ENCODE results near the gene TSPEAR. TPM values are rescaled to one million over a fixed set of nuclear protein-coding genes. Genes with fewer than 3 reads are reported as not detected.

Gene TSPEAR
- total and polyA plus RNA-seq, 2 of the 13 experiments (the other 11 are each of a cell fraction or from before 2014, with no cell fraction given): 0.07 to 0.32 TPM

DNA sequence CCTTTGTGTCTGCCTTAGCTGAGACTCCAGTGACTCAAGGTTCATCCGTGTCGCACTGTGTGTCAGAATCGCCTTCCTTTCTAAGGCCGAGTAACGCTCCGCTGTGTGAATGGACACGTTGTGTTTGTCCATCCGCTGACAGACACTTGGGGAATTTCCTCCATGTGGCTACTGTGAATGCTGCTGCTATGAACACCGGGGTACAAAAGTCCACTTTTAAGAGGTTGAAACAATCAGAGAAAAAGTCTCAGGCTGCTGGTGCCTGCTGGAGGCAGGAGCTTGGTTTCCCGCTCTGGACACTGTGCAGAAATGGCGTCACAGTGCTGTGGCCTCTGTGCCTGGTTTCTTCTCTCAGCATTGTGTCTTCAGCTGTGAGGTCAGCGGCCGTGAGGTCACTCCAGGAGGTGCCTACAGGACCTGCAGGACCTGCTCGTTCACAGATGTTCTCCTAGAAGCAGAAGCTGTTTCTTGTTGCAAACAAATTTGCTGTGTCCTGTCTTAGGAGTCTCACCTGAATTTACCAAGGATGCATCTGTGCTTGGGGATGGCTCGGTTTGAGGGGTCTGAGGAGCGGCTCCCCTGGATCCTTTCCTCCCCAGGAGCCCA, 205.6 kb downstream of the TSPEAR start (continued):
- TF ChIP-seq, protein P1, sequence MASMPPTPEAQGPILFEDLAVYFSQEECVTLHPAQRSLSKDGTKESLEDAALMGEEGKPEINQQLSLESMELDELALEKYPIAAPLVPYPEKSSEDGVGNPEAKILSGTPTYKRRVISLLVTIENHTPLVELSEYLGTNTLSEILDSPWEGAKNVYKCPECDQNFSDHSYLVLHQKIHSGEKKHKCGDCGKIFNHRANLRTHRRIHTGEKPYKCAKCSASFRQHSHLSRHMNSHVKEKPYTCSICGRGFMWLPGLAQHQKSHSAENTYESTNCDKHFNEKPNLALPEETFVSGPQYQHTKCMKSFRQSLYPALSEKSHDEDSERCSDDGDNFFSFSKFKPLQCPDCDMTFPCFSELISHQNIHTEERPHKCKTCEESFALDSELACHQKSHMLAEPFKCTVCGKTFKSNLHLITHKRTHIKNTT (CRISPR knock-in tag; IDR thresholded peaks at IDR 0.05): no peak
- TF ChIP-seq MXI1 (IDR thresholded peaks at IDR 0.05; ENCODE audit: borderline replicate concordance, low read depth, low read length) (peak; percentile 93; the same call in 2 of the 3 replicates), ZNF431 (CRISPR knock-in tag; IDR thresholded peaks at IDR 0.05; ENCODE audit: borderline replicate concordance, low read depth) (0 out of 2 replicates have a peak, but pooled peaks have one; percentile 20), TCF12 (IDR thresholded peaks at IDR 0.05) (no peak), TCF12 (CRISPR knock-in tag; IDR thresholded peaks at IDR 0.05) (no peak), FOSL1 (CRISPR knock-in tag; IDR thresholded peaks at IDR 0.05; ENCODE audit: borderline replicate concordance) (no peak), ZBTB14 (CRISPR knock-in tag; IDR thresholded peaks at IDR 0.05) (peak; percentile 26; the same call in 1 of the 2 replicates), CCDC6 (CRISPR knock-in tag; IDR thresholded peaks at IDR 0.05) (peak; percentile 75; the same call in 1 of the 2 replicates), CBFB (CRISPR knock-in tag; IDR thresholded peaks at IDR 0.05) (peak; percentile 20; the same call in 1 of the 2 replicates), HDAC2 (CRISPR knock-in tag; IDR thresholded peaks at IDR 0.05) (peak; percentile 65), ZNF614 (CRISPR knock-in tag; IDR thresholded peaks at IDR 0.05; ENCODE audit: borderline replicate concordance) (peak; percentile 67; the same call in 1 of the 2 replicates), ZMYM2 (CRISPR knock-in tag; IDR thresholded peaks at IDR 0.05) (peak; percentile 63; the same call in 1 of the 2 replicates), JUND (CRISPR knock-in tag; IDR thresholded peaks at IDR 0.05) (0 out of 2 replicates have a peak, but pooled peaks have one; percentile 14), JARID2 (CRISPR knock-in tag; IDR thresholded peaks at IDR 0.05; ENCODE audit: insufficient replicate concordance) (no peak), SALL1 (CRISPR knock-in tag; IDR thresholded peaks at IDR 0.05) (peak; percentile 67; the same call in 1 of the 2 replicates), ZNF12 (CRISPR knock-in tag; IDR thresholded peaks at IDR 0.05) (peak; percentile 77), ZSCAN25 (CRISPR knock-in tag; IDR thresholded peaks at IDR 0.05) (no peak), ONECUT2 (CRISPR knock-in tag; IDR thresholded peaks at IDR 0.05) (no peak), ZBTB2 (CRISPR knock-in tag; IDR thresholded peaks at IDR 0.05; ENCODE audit: low read depth) (peak; percentile 52; the same call in 1 of the 2 replicates)
- TF ChIP-seq, protein P2, sequence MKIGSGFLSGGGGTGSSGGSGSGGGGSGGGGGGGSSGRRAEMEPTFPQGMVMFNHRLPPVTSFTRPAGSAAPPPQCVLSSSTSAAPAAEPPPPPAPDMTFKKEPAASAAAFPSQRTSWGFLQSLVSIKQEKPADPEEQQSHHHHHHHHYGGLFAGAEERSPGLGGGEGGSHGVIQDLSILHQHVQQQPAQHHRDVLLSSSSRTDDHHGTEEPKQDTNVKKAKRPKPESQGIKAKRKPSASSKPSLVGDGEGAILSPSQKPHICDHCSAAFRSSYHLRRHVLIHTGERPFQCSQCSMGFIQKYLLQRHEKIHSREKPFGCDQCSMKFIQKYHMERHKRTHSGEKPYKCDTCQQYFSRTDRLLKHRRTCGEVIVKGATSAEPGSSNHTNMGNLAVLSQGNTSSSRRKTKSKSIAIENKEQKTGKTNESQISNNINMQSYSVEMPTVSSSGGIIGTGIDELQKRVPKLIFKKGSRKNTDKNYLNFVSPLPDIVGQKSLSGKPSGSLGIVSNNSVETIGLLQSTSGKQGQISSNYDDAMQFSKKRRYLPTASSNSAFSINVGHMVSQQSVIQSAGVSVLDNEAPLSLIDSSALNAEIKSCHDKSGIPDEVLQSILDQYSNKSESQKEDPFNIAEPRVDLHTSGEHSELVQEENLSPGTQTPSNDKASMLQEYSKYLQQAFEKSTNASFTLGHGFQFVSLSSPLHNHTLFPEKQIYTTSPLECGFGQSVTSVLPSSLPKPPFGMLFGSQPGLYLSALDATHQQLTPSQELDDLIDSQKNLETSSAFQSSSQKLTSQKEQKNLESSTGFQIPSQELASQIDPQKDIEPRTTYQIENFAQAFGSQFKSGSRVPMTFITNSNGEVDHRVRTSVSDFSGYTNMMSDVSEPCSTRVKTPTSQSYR (CRISPR knock-in tag; IDR thresholded peaks at IDR 0.05; ENCODE audit: borderline replicate concordance): peak; percentile 64; the same call in 1 of the 2 replicates
- TF ChIP-seq, protein P3, sequence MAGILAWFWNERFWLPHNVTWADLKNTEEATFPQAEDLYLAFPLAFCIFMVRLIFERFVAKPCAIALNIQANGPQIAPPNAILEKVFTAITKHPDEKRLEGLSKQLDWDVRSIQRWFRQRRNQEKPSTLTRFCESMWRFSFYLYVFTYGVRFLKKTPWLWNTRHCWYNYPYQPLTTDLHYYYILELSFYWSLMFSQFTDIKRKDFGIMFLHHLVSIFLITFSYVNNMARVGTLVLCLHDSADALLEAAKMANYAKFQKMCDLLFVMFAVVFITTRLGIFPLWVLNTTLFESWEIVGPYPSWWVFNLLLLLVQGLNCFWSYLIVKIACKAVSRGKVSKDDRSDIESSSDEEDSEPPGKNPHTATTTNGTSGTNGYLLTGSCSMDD (CRISPR knock-in tag; IDR thresholded peaks at IDR 0.05): no peak
